Natural killer cell (primary cell): ENCODE measurements around the gene BTBD2. TPM values are rescaled to one million over a fixed set of nuclear protein-coding genes. Genes with fewer than 3 reads are reported as not detected.

Source experiments
- ATAC-seq, 3 donors: fragments of 150-1000 bp in 2 of 3; fragments of 200-7000 bp in 1 of 3; cut with Tn5 transposase; 1 replicate in 1 of 3; 2 replicates in 2 of 3; pipeline ENCODE4 v1.10.0; 2021; ENCODE audit warnings: mild to moderate bottlenecking in 2 of 3, moderate library complexity in 2 of 3
- DNase-seq, 2 donors: peaks; one replicate each; pipeline versions ENCODE4 v3.0.0 to v3.0.0-alpha.2; 2013 to 2021; ENCODE audit warnings: mixed read lengths in 1 of 2
- H3K27ac ChIP-seq: one replicate; pipeline ENCODE4 v1.5.1; 2013; ENCODE audit warnings: mild to moderate bottlenecking, low read length
- H3K27me3 ChIP-seq: one replicate; pipeline ENCODE4 v1.6.1; 2013; ENCODE audit warnings: low read length; ENCODE audit not compliant: control insufficient read depth, insufficient read depth
- H3K36me3 ChIP-seq: one replicate; pipeline ENCODE4 v1.6.1; 2013; ENCODE audit warnings: low read length; ENCODE audit not compliant: control insufficient read depth, insufficient read depth
- H3K4me1 ChIP-seq: one replicate; pipeline ENCODE4 v1.6.1; 2013; ENCODE audit warnings: low read length; ENCODE audit not compliant: control insufficient read depth, insufficient read depth
- H3K4me3 ChIP-seq: one replicate; pipeline ENCODE4 v1.5.1; 2013; ENCODE audit warnings: low read length
- H3K9me3 ChIP-seq: one replicate; pipeline ENCODE4 v1.6.1; 2013; ENCODE audit warnings: low read length; ENCODE audit not compliant: control insufficient read depth, insufficient read depth
- H3K27ac Mint-ChIP-seq, 2 donors: one replicate each; pipeline ENCODE4 v1.8.0; 2022; ENCODE audit warnings: mild to moderate bottlenecking in 2 of 2, mixed read lengths in 2 of 2, moderate library complexity in 1 of 2
- H3K27me3 Mint-ChIP-seq, 2 donors: one replicate each; pipeline ENCODE4 v1.8.0; 2022; ENCODE audit warnings: low read depth in 2 of 2, mixed read lengths in 2 of 2
- H3K36me3 Mint-ChIP-seq: one replicate; pipeline ENCODE4 v1.8.0; 2022; ENCODE audit warnings: mixed read lengths
- H3K4me1 Mint-ChIP-seq, 2 donors: one replicate each; pipeline ENCODE4 v1.8.0; 2022; ENCODE audit warnings: mixed read lengths in 2 of 2
- H3K4me3 Mint-ChIP-seq: one replicate; pipeline ENCODE4 v1.8.0; 2022; ENCODE audit warnings: mild to moderate bottlenecking, moderate library complexity, mixed read lengths
- H3K9me3 Mint-ChIP-seq, 2 donors: one replicate each; pipeline ENCODE4 v1.8.0; 2022; ENCODE audit warnings: mixed read lengths in 2 of 2
- WGBS: methylation state at CpG from one replicate; pipeline ENCODE4 v1.1.7; 2013; ENCODE audit warnings: missing lambda C conversion rate; ENCODE audit not compliant: insufficient coverage; 5-methylcytosine and 5-hydroxymethylcytosine counted together
- intact Hi-C: fragments of 100-400 bp; cut with micrococcal nuclease; formaldehyde crosslinking; loops from one replicate; pipeline ENCODE4 v1.14.2; 2022
- total RNA-seq, 4 donors: library from RNA; stranded (reverse); fragments of 120-200 nt in 1 of 4; gene quantifications; one replicate each; pipeline versions ENCODE4 v1.2.3 to v1.2.4, GENCODE V29; 2013 to 2022
- TF ChIP-seq, protein P1 (sequence below): fragments of 200-600 bp; IDR thresholded peaks from one replicate; pipeline ENCODE4 v1.8.0; 2022; ENCODE audit warnings: antibody characterized with exemption

BTBD2 gene
- total RNA-seq, 3 donors from 2014 or later (not counting 1 experiment from before 2014, with no cell fraction given): 47.6 to 57.0 (median 53.4) TPM

- Mint-ChIP-seq H3K27me3 (no peaks in the 10 kb centered on the region), H3K9me3 (no peaks in the 10 kb centered on the region), H3K4me3 (no peak overlapping the region), H3K36me3 (no peaks in the 10 kb centered on the region), H3K27ac (no peak overlapping the region), H3K4me1 (no peaks in the 10 kb centered on the region)
- no peaks in the 10 kb centered on the region for H3K4me1 ChIP-seq
- H3K4me3 ChIP-seq: no peak overlapping the region
- no peak for ATAC-seq
- TF ChIP-seq, protein P1, sequence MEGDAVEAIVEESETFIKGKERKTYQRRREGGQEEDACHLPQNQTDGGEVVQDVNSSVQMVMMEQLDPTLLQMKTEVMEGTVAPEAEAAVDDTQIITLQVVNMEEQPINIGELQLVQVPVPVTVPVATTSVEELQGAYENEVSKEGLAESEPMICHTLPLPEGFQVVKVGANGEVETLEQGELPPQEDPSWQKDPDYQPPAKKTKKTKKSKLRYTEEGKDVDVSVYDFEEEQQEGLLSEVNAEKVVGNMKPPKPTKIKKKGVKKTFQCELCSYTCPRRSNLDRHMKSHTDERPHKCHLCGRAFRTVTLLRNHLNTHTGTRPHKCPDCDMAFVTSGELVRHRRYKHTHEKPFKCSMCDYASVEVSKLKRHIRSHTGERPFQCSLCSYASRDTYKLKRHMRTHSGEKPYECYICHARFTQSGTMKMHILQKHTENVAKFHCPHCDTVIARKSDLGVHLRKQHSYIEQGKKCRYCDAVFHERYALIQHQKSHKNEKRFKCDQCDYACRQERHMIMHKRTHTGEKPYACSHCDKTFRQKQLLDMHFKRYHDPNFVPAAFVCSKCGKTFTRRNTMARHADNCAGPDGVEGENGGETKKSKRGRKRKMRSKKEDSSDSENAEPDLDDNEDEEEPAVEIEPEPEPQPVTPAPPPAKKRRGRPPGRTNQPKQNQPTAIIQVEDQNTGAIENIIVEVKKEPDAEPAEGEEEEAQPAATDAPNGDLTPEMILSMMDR: no peak
- H3K27me3 ChIP-seq: no peaks in the 10 kb centered on the region
- no peak for DNase-seq
- intact Hi-C loops: no loop called here
- no peak overlapping the region for H3K27ac ChIP-seq
- 97% methylated on average over 10 of the region's 10 CpGs for WGBS
- no peaks in the 10 kb centered on the region for H3K9me3 ChIP-seq
- H3K36me3 ChIP-seq: peaks cover 47% of the 10 kb centered on the region
Measured at GRCh38 chr19:1984357-1984756, 31.2 kb downstream of the BTBD2 start.

- intact Hi-C loops: no loop called here
- Histone ChIP-seq H3K36me3 (peaks cover 47% of the 10 kb centered on the region), H3K9me3 (no peaks in the 10 kb centered on the region), H3K4me3 (no peak overlapping the region), H3K4me1 (peaks cover 3% of the 10 kb centered on the region), H3K27ac (no peak overlapping the region), H3K27me3 (no peaks in the 10 kb centered on the region)
- H3K4me1 Mint-ChIP-seq: no peaks in the 10 kb centered on the region
- H3K27ac Mint-ChIP-seq: no peak overlapping the region
- ATAC-seq (no peak), DNase-seq (no peak)
- H3K27me3 Mint-ChIP-seq: no peaks in the 10 kb centered on the region
- no peak overlapping the region for H3K4me3 Mint-ChIP-seq
- 90% methylated on average over 20 of the region's 20 CpGs for WGBS
- TF ChIP-seq, protein P1: no peak
- H3K36me3 Mint-ChIP-seq: no peaks in the 10 kb centered on the region
- no peaks in the 10 kb centered on the region for H3K9me3 Mint-ChIP-seq
Measured at GRCh38 chr19:1981253-1981652, 34.3 kb downstream of the BTBD2 start.

- Mint-ChIP-seq H3K4me3 (no peak overlapping the region), H3K27me3 (no peaks in the 10 kb centered on the region), H3K36me3 (no peaks in the 10 kb centered on the region), H3K4me1 (no peaks in the 10 kb centered on the region), H3K27ac (no peak overlapping the region), H3K9me3 (no peaks in the 10 kb centered on the region)
- H3K36me3 ChIP-seq: peaks cover 46% of the 10 kb centered on the region
- intact Hi-C loops: no loop called here
- DNase-seq (no peak), ATAC-seq (no peak)
- WGBS: 96% methylated on average over 31 of the region's 31 CpGs
- no peaks in the 10 kb centered on the region for H3K27me3 ChIP-seq
- no peak overlapping the region for H3K27ac ChIP-seq
- H3K9me3 ChIP-seq: no peaks in the 10 kb centered on the region
- H3K4me3 ChIP-seq: no peak overlapping the region
- TF ChIP-seq, protein P1: no peak
- H3K4me1 ChIP-seq: peaks cover 3% of the 10 kb centered on the region
Measured at GRCh38 chr19:1980809-1981181, 34.7 kb downstream of the BTBD2 start.

- H3K9me3 ChIP-seq: no peaks in the 10 kb centered on the region
- intact Hi-C loops: no loop called here
- WGBS: 96% methylated on average over 34 of the region's 35 CpGs
- H3K27ac ChIP-seq: no peak overlapping the region
- DNase-seq (no peak), ATAC-seq (no peak)
- Mint-ChIP-seq H3K27me3 (no peaks in the 10 kb centered on the region), H3K4me3 (no peak overlapping the region), H3K36me3 (no peaks in the 10 kb centered on the region), H3K9me3 (no peaks in the 10 kb centered on the region), H3K4me1 (no peaks in the 10 kb centered on the region), H3K27ac (no peak overlapping the region)
- no peaks in the 10 kb centered on the region for H3K27me3 ChIP-seq
- no peak overlapping the region for H3K4me3 ChIP-seq
- TF ChIP-seq, protein P1: no peak
- H3K36me3 ChIP-seq: peaks cover 47% of the 10 kb centered on the region
- H3K4me1 ChIP-seq: peaks cover 3% of the 10 kb centered on the region
Measured at GRCh38 chr19:1980091-1980808, 35.3 kb downstream of the BTBD2 start.
